Loucy (cell line): ENCODE data around the gene CAMK1D.

Experiments used
- EZH2phosphoT487 ChIP-seq: fragments of 200-600 bp; IDR thresholded peaks from 2 replicates; pipeline ENCODE4 v1.6.1; 2018; ENCODE audit warnings: antibody characterized with exemption, mild to moderate bottlenecking, moderate library complexity, borderline replicate concordance
- TF ChIP-seq, protein P1 (sequence below): fragments of 200-600 bp; sonication (generic); conservative IDR thresholded peaks from 2 replicates; pipeline ENCODE4 v1.5.1; 2014; ENCODE audit warnings: mild to moderate bottlenecking, antibody characterized with exemption, low read length

DNA sequence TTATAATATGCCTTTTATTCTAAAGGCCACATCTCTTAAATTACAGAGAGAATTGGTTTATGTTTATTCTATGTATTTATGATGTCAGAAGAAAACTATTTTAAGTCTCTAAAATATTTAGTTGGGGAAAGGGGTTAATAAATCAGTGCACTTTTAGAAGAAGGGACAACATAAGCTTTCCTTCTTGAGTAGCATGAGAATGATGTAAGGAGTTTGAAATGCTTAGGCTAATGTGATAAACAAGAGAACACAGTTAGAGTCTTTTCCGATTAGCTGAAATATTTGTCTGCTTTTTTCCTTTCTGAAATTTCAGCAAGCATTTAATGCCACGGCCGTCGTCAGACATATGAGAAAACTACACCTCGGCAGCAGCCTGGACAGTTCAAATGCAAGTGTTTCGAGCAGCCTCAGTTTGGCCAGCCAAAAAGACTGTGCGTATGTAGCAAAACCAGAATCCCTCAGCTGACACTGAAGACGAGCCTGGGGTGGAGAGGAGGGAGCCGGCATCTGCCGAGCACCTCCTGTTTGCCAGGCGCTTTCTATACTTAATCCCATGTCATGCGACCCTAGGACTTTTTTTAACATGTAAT is 476.0 kb downstream of the CAMK1D start:
- TF ChIP-seq, protein P1, sequence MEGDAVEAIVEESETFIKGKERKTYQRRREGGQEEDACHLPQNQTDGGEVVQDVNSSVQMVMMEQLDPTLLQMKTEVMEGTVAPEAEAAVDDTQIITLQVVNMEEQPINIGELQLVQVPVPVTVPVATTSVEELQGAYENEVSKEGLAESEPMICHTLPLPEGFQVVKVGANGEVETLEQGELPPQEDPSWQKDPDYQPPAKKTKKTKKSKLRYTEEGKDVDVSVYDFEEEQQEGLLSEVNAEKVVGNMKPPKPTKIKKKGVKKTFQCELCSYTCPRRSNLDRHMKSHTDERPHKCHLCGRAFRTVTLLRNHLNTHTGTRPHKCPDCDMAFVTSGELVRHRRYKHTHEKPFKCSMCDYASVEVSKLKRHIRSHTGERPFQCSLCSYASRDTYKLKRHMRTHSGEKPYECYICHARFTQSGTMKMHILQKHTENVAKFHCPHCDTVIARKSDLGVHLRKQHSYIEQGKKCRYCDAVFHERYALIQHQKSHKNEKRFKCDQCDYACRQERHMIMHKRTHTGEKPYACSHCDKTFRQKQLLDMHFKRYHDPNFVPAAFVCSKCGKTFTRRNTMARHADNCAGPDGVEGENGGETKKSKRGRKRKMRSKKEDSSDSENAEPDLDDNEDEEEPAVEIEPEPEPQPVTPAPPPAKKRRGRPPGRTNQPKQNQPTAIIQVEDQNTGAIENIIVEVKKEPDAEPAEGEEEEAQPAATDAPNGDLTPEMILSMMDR = no peak
- TF ChIP-seq EZH2phosphoT487 = no peak
